NCI-H2196 treated with DMSO at 0.1 percent for 48 hours (cell line): Measurements from ENCODE around the gene CMTR1.
A peak's percentile ranks its signal among the peaks of the same experiment; 100 is the strongest.

Experiments
- DNase-seq: peaks from one replicate; lab custom pipeline; 2025; ENCODE audit not compliant: unreplicated experiment; lab: John Stamatoyannopoulos, UW

The CMTR1 gene

DNA sequence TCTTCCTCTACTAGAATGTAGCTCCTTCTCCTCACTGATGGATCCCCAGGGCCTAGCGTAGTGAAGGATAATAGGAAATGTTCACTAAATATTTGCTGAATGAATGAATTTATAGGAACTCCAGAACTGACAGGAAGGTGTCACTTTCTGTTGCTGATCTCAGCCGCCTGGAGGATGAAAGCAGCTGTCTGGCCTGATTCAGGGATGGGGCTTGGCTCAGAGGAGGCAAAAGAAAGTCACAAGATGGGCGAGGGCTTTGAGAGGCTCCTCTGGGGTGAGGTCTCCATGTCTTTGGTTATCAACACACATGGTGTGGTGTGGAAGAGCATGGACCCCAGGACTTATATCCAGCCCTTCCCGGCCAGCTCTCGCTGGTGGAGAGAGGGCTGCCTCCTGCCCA, 78.2 kb downstream of the CMTR1 start:
- no peak for DNase-seq

GRCh38 chr6:37511910-37512399, 78.9 kb downstream of the CMTR1 start:
- DNase-seq: no peak

DNA sequence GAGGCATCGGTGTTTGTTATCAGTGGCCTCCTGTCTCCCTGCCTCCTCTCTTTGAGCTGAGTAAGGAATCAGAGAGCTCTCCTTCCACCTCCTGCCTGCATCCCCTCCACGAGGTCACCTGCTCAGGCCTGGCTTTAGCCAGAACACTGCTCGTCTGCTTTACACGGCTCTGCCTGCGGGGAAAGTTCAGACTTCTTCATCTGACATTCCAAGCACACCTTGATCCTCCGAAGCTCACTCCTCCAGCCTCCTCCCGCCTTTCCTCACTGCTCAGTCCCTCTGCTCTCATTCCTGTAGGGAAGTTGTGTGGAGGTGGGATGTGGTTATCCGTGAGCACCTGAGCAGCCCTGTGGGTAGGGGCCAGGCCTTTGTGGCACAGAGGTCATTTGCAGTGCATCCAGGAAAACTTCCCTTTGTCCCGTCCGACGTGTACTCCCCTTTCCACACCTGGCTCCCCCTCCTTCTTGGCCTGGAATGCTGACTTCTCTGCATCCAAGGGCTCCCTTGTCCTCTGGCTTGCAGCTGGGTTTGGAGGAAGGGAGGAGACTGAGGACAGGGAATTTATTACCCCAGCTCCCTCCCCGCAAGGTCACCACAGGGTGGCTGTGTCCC, 79.5 kb downstream of the CMTR1 start:
- no peak for DNase-seq

GRCh38 chr6:37513155-37513554, 80.1 kb downstream of the CMTR1 start:
- DNase-seq: no peak

- no peak for DNase-seq
Observed at GRCh38 chr6:37513576-37513975, 80.6 kb downstream of the CMTR1 start.

GRCh38 chr6:37514321-37514771, 81.3 kb downstream of the CMTR1 start:
- no peak for DNase-seq

DNA sequence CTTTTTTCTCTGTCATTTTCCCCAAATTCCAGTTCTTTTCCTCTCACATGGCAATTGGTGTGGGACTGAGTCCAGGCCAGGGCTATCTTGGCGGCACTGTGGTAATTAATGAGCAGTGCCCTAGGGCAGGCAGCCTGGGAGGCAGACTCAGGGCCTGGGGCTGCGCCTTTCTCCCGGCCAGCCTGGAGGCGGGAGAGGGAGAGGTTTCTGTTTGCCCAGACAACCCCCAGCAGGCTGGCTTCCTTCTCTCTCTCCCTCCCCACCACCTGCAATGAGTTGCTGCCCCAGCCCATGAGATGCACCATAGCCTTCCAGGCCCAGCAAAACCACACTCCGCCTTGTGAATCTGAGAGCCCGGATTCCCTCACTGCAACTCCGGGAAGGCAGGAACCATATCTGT, 81.8 kb downstream of the CMTR1 start:
- no peak for DNase-seq

GRCh38 chr6:37515712-37516075, 82.7 kb downstream of the CMTR1 start:
- no peak for DNase-seq

- DNase-seq: peak; percentile 71
Observed at GRCh38 chr6:37516076-37516919, 83.3 kb downstream of the CMTR1 start.

DNA sequence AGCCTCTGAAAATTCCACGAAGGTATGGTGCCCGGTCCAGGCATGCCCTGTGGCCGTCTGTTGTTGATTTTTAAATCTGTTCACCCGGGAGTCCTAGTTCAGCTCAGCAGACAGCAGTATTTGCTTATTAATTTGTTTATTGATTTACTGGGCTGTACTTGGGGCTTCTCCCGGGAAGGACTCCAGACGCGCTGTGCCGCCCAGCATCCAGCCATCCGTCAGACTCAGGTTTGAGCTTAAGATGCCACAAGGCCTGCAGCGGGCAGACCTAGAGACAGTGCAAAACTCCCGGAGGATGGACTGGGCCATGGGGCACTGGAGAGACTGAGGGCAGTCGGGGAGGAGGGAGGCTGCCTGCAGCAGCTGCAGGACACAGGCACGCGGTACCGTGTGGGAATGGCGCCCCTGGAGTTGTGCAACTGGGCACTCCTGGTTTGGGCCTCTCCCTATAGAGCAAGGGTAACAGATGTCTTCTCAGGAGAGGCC, 83.9 kb downstream of the CMTR1 start:
- DNase-seq: no peak

DNA sequence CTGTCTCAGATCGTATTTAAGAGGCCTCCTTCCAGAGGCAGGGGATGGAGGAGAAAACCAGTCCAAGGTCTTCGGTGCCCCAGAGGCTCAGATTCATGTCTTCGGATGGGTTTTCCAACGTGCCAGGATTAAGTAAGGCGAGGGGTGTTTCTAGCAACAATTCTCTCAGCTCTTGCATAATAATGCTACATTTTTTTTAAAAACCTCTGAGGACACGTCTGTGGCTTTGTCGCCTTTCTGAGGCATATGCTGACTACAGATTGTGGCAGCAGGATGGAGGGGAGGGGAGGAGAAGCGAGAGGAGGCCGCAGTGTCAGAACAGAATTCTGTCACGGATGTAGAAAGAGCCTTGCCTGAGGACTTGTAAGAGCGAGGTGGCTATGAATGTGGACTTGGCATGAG, 84.4 kb downstream of the CMTR1 start:
- no peak for DNase-seq

DNA sequence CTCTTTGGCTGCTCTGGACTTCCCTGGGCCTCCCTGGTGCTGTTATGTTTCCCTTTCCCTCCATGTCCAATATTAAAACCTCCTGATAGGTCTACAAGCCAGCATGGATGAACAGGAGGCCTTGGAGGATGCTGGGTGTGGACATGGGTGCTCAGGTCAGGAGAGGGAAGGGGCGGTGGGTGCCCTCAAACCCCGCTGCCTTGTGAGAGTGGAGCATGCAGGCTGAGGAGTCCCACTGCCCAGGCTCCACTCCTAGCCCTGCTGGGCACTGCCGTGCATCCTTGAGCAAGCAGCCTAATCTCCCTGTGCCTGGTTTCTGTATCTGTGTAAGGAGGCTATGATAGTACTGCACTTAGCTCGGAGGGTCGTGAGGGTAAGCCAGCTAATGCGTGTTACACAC, 85.1 kb downstream of the CMTR1 start:
- no peak for DNase-seq

DNA sequence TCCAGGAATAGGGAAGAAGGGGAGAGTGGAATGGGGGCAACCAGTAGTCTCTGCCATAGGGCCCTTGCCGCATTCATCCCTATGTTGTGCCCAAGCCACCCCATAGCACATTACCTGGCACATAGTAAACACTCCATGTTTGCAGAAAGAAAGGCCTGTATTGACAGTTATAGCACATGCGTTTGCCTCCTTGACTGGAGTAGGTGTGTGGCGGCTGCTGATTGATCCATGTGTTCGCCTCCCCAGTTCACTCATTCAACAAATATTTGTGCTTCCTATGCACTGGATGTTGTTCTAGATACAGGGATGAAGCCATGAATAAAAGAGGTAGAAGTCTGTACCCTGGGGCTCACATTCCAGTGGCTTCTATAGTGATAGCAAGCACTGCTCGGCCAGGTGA, 86.4 kb downstream of the CMTR1 start:
- no peak for DNase-seq

GRCh38 chr6:37520926-37521325, 87.9 kb downstream of the CMTR1 start:
- no peak for DNase-seq

DNA sequence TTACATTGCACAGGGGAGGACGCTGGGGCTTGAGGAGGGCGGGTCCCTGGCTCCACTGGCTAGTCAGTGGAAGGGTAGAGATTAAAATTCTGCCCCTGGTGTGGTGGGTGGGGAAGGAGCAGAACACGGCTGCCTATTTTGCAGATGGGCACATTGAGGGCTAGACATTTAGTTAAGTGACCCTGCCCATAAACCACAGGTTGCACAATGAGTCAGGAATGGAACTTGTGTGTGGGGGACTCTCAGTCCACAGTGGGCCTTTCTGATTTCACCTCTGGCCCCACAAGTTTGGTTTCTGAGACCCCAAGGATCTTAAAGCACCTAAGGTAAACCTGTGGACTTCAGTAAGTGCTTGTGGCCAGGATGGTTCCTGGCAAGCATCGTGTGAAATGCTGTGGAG, 88.7 kb downstream of the CMTR1 start:
- no peak for DNase-seq

DNA sequence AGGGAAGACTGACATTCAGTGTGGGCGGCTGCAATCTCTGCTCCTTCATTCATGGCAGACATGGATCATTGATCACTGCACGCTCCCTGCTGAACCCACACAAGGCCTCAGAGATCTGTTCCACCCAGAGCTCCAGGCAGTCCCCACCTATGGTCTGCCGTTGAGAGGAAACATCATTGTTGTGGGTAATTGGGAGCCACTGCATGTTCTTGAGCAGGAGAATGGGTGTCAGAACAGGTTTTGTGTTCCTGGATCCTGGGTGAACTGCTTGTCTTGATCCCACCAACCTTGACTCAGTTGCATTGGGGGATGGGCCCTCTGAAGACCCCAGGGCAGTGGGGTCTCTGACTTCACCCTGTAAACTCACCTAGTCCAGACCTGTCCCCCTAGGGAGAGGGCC, 89.8 kb downstream of the CMTR1 start:
- DNase-seq: no peak

DNA sequence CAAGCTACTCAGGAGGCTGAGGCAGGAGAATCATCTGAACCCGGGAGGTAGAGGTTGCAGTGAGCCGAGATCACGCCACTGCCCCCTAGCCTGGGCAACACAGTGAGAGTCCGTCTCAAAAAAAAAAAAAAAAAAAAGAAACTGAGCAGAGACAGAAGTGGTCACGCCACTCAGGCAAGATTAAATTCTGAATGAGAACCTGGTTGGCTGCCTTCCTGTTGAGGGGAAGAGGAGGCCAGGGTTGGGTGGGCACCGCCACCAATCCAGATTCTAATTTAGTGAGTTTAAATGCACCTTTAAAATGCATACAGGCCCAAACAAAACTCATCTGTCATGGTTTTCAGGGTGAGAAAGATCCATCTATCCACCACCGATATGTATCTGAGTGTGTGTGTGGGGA, 90.4 kb downstream of the CMTR1 start:
- no peak for DNase-seq

DNA sequence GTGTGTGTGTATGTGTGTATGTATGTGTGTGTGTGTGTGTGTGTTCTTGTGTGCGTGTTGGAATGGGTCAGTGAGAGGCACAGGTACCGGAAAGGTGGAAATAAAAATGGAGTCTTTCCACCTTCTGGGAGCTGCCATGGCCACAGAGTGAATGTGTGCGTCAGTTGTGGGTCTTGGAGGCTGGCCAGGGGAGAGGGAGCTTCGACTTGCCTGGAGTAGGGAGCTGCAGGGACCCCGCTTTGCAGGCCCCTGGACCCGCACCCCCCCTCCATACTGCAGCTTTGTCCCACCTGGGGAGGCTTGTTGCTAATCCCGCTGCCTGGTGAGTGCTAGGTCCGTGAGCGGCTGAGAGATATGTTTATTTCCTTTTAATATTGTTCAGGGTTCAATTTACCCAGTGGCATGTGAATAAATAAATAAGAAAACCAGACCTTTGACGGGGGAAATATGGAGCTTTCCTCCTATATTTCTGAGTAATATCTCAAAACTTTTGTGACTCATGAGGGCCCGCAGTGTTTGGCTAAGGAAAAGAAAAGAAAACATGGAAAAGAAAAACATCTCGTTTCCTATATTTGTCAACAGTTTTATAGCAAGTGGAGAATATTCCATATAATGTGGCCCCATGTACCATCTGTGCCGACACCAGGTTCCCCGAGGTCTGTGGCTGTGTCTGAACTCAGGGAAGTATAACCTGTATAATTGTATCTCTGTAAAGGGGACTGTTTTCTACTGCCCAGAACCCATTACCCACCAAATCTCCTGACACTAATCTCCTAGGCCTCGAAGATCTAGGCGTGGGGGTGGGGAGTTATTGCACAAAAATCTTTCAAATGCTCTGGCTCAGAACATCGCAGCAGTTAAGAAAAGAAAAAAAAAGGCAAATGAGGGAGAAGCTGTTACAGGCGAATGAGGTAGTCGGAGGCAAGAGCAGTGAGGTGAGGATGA, 91.3 kb downstream of the CMTR1 start:
- no peak for DNase-seq

DNA sequence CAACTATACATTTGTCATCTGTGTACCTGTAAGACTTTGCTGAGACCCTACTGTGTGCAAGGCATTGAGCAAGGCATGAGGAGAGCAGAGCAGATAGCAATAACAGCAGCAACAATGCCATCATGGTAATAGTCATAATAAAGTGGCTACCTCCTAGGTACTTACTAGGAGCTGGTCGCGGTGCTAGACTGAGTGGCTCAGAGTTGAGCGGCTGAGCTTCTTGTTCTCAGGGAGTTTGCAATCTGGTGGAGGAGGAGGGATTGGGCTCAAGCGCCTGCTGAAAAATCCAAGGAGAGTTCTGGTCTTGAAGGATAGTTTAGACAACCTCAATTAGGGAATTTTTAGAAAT, 91.9 kb downstream of the CMTR1 start:
- no peak for DNase-seq

- DNase-seq: no peak
Observed at GRCh38 chr6:37525460-37526357, 92.7 kb downstream of the CMTR1 start.
